ENCODE results near the gene KLF1. TPM values are rescaled to one million over a fixed set of nuclear protein-coding genes. Genes with fewer than 3 reads are reported as not detected.

The KLF1 gene
- total and polyA plus RNA-seq, 10 of the 15 experiments (the other 5 are each of a cell fraction or from before 2014, with no cell fraction given), result 0.04 to 0.38 (median 0.08) TPM; not detected in 3

DNA sequence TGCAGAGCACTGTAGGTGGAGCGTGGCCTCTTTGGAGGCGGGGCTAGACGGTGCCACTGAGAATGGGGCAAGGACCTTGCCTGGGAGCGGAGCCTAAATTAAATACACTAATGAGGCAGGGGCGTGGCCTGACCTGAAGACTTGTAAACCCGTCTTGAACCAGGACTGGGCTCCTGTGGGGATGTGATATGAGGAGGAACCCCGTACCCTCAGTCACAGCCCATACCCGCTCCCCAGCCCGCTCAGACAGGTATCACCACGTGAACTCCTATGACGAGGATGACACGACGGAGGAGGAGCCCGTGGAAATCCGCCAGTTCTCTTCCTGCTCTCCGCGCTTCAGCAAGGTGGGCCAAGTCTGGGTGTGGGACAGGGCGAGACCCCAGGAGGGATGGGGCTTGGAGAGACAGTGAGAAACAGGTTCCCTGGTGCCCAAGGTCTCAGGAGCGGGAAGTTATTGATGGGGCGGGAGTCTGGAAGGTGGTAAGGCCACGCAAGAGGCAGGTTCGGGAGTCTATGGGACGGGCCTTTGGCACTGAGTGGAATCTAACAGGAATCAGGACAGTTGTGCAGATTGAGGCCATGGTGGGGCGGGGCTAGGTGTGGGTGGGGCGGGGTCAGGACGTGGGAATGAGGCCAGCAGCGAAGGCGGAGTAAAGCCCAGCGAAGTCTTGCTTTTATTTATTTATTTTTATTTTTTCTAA is 20.4 kb downstream of the KLF1 start:
- no peak for DNase-seq (ENCODE audit: low read depth, low spot score)
- 86% methylated on average over 29 of the region's 29 CpGs for WGBS (ENCODE audit: insufficient coverage, insufficient replicate concordance, low lambda C conversion rate, missing lambda C conversion rate)
- no peak overlapping the region for H3K9ac ChIP-seq (ENCODE audit: control insufficient read depth, insufficient read depth, low read length)
- no peaks in the 10 kb centered on the region for H4K20me1 ChIP-seq (ENCODE audit: control insufficient read depth, insufficient read depth)
- no peak for ATAC-seq
- TF ChIP-seq ZNF622 (IDR thresholded peaks at IDR 0.05) (no peak), POLR2AphosphoS5 (IDR thresholded peaks at IDR 0.05; ENCODE audit: low read length) (no peak), SIX5 (IDR thresholded peaks at IDR 0.05; ENCODE audit: low read depth, low read length, severe bottlenecking) (no peak), SMAD1 (IDR thresholded peaks at IDR 0.05; ENCODE audit: low read depth, partially characterized antibody) (no peak), RBBP5 (conservative IDR thresholded peaks at IDR 0.05) (no peak), PAX8 (IDR thresholded peaks at IDR 0.05) (no peak), HDGF (IDR thresholded peaks at IDR 0.05) (no peak), SIN3A (IDR thresholded peaks at IDR 0.05; ENCODE audit: low read depth, low read length) (no peak), RUNX3 (IDR thresholded peaks at IDR 0.05; ENCODE audit: low read length) (no peak), POU2F2 (IDR thresholded peaks at IDR 0.05; ENCODE audit: borderline replicate concordance, low read depth, low read length) (no peak), SRF (IDR thresholded peaks at IDR 0.05; ENCODE audit: low read depth in 2 of 2, low read length in 2 of 2) (no peak), POLR2AphosphoS2 (IDR thresholded peaks at IDR 0.05; ENCODE audit: low read depth, low read length) (no peak), FOXM1 (IDR thresholded peaks at IDR 0.05; ENCODE audit: low read depth, low read length) (no peak)
- TF ChIP-seq, protein P1, sequence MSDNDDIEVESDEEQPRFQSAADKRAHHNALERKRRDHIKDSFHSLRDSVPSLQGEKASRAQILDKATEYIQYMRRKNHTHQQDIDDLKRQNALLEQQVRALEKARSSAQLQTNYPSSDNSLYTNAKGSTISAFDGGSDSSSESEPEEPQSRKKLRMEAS (IDR thresholded peaks at IDR 0.05; ENCODE audit: low read depth, low read length), result no peak
- peak overlapping the region; percentile 83; the same call in 1 of the 2 replicates for H3K4me2 ChIP-seq (ENCODE audit: control insufficient read depth, insufficient read depth)
- ChIA-PET SMC1A (ENCODE audit: uncharacterized antibody, unreplicated experiment) (interaction anchor here (0.7 to 1.0 kb wide), 3 partner anchors 17 to 90 kb away, joined by 3 read pairs; partner anchors contain the start of gene GADD45GIP1), POLR2A (no interaction called here), CTCF (interaction anchor here (1.1 kb wide), 1 partner anchor 100 kb away, joined by 3 read pairs; no protein-coding TSS in a partner anchor), RAD21 (ENCODE audit: unreplicated experiment) (no interaction called here)
- no peak overlapping the region for H3K27ac ChIP-seq (ENCODE audit: control insufficient read depth, insufficient read depth)
- H2AFZ ChIP-seq (ENCODE audit: control insufficient read depth, low read depth, low read length), result no peak overlapping the region
- no peak overlapping the region for H3K4me3 ChIP-seq
- no peaks in the 10 kb centered on the region for H3K36me3 ChIP-seq (ENCODE audit: control insufficient read depth in 2 of 2, insufficient read depth in 2 of 2, low read length in 1 of 2)
- no peaks in the 10 kb centered on the region for H3K27me3 ChIP-seq (replicated peaks in 1 of 2; ENCODE audit: control insufficient read depth in 2 of 2, insufficient read depth in 2 of 2, low read length in 1 of 2)
- no peaks in the 10 kb centered on the region for H3K9me3 ChIP-seq (replicated peaks; ENCODE audit: control insufficient read depth, insufficient read depth, low read length)
- FAIRE-seq, result no peak
- intact Hi-C loops (cut with micrococcal nuclease; ENCODE audit: unreplicated experiment) (no loop called here), in situ Hi-C loops (cut with MboI) (no loop called here)
- no peaks in the 10 kb centered on the region for H3K79me2 ChIP-seq (ENCODE audit: control insufficient read depth, insufficient read depth, low read length)
- BruUV-seq (replicated peaks), result no TSS peak
- H3K4me1 ChIP-seq (ENCODE audit: control insufficient read depth, insufficient read depth, low read length), result peaks cover 5% of the 10 kb centered on the region; the same call in 1 of the 2 replicates
